HG03280 (cell line): ENCODE data around the gene EIF5AL1.
"Not testable (repeated sequence)": the region's sequence is repeated elsewhere in the genome, so short reads cannot be mapped to it uniquely, and the experiment has no call there.

Experiments
- ATAC-seq: cut with Tn5 transposase; IDR thresholded peaks from one replicate; pipeline ENCODE4 v1.9.1; 2021; ENCODE audit warnings: mild to moderate bottlenecking, moderate library complexity; ENCODE audit not compliant: unreplicated experiment

Gene EIF5AL1

GRCh38 chr10:79487296-79488194, 24.8 kb upstream of the EIF5AL1 start:
- ATAC-seq = peak; percentile 86

- ATAC-seq = no peak
Observed at GRCh38 chr10:79488336-79488735, 24.0 kb upstream of the EIF5AL1 start.

GRCh38 chr10:79488870-79489269, 23.5 kb upstream of the EIF5AL1 start:
- no peak for ATAC-seq

- no peak for ATAC-seq
Observed at GRCh38 chr10:79490400-79491142, 21.8 kb upstream of the EIF5AL1 start.

- ATAC-seq = no peak
Observed at GRCh38 chr10:79491143-79491835, 21.0 kb upstream of the EIF5AL1 start.

GRCh38 chr10:79492256-79492655, 20.1 kb upstream of the EIF5AL1 start:
- ATAC-seq = no peak

GRCh38 chr10:79492839-79493238, 19.5 kb upstream of the EIF5AL1 start:
- ATAC-seq = no peak

GRCh38 chr10:79493806-79494205, 18.5 kb upstream of the EIF5AL1 start:
- ATAC-seq = no peak

- no peak for ATAC-seq
Observed at GRCh38 chr10:79494871-79495705, 17.2 kb upstream of the EIF5AL1 start.

- no peak for ATAC-seq
Observed at GRCh38 chr10:79495791-79496190, 16.5 kb upstream of the EIF5AL1 start.

- no peak for ATAC-seq
Observed at GRCh38 chr10:79496896-79497295, 15.4 kb upstream of the EIF5AL1 start.

GRCh38 chr10:79498291-79498829, 14.0 kb upstream of the EIF5AL1 start:
- no peak for ATAC-seq

GRCh38 chr10:79502561-79503309, 9.6 kb upstream of the EIF5AL1 start:
- ATAC-seq = no peak

GRCh38 chr10:79503787-79504186, 8.5 kb upstream of the EIF5AL1 start:
- not testable (repeated sequence) for ATAC-seq

GRCh38 chr10:79504483-79504882, 7.8 kb upstream of the EIF5AL1 start:
- ATAC-seq = not testable (repeated sequence)

- not testable (repeated sequence) for ATAC-seq
Observed at GRCh38 chr10:79505328-79505727, 7.0 kb upstream of the EIF5AL1 start.

- no peak for ATAC-seq
Observed at GRCh38 chr10:79505829-79506228, 6.5 kb upstream of the EIF5AL1 start.

- no peak for ATAC-seq
Observed at GRCh38 chr10:79507440-79508167, 4.7 kb upstream of the EIF5AL1 start.

- ATAC-seq = not testable (repeated sequence)
Observed at GRCh38 chr10:79508245-79508644, 4.1 kb upstream of the EIF5AL1 start.
